DMS53 treated with DMSO at 0.1 percent for 48 hours (cell line): ENCODE measurements around the gene ERICH6.
A peak's percentile ranks its signal among the peaks of the same experiment; 100 is the strongest.

Experiments used
- DNase-seq: peaks from one replicate; lab custom pipeline; 2025; ENCODE audit not compliant: unreplicated experiment; lab: John Stamatoyannopoulos, UW

ERICH6 gene

GRCh38 chr3:150703756-150704344 is at the start of gene ERICH6:
ERICH6 (minus strand) TSS chr3:150703920; CDS start chr3:150703898, 22 bp downstream.
- peak; percentile 68 for DNase-seq

- DNase-seq = peak; percentile 49
Observed at GRCh38 chr3:150751781-150752263, 48.1 kb upstream of the ERICH6 start.

DNA sequence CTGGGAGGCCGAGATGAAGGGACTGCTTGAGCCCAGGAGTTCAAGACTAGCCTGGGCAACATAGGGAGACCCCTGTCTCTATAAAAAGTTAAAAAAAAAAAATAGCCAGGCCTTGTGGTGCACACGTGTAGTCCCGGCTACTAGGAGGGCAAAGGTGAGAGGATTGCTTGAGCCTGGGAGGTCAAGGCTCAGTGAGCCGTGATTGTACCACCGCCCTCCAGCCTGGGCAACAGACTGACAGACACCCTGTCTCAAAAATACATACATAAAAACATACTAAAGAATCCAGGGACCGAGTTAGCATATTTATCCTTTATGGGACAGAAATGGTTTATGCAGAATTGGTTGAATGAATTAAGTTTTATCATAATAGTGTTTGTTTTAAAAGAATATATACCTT is 45.5 kb upstream of the ERICH6 start:
- no peak for DNase-seq

- no peak for DNase-seq
Observed at GRCh38 chr3:150748684-150749047, 44.9 kb upstream of the ERICH6 start.

- peak; percentile 13 for DNase-seq
Observed at GRCh38 chr3:150747886-150748683, 44.4 kb upstream of the ERICH6 start.

DNA sequence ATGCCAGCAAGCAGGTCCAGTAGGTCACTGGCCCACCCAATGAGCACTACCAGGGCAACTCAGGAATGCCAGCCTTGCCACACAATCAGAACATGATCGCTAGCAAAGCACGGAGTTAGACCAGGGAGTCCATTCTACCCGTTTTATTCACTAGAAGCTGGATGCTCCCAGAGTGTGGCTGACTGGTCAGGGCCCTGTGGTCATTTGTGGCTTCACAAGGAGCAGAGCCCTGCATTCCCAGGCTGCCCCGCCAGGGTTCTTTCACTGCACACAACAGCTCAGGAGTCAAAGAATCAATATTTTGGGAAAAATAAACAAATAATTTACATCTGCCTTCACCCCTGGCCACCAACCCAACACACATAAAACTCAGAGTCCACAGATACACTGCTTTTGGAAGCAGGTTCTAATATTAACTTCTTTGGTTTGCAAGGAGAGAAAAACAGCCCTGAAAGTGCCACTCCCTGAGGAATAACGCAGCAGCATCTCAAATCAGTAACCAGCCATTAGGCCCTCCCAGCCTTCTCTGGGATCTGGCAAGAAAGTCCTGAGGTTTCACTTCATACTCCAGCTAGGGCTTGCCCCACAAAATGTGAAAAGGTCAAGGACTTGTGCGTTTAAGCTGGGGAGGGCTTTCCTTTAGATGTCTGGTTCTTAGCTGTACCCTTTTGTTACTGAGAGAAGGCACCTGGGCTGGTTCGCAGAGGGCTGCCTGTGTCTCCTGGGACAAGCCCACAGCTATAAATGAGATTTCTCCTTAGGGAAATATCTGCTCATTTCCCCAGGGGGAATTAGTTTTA is 43.3 kb upstream of the ERICH6 start:
- no peak for DNase-seq

DNA sequence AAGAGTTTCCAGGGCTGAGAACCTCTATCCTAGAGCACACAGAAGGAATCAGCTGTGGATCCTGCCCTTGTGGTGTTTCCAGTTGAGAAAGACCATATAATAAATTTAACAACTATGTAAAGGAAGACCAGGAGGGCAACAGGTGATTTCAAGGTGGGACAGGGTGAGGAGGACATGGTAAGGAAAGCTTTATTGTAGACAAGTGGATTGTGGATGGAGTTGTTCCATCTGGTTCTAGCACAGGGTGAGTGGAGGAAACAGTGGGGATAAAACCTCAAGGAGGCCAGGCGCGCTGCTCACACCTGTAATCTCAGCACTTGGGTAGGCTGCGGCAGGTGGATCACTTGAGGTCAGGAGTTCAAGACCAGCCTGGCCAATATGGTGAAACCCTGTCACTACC is 42.1 kb upstream of the ERICH6 start:
- no peak for DNase-seq

GRCh38 chr3:150744919-150745211 is 41.1 kb upstream of the ERICH6 start:
- DNase-seq = no peak

GRCh38 chr3:150744041-150744918 is 40.6 kb upstream of the ERICH6 start:
- no peak for DNase-seq

DNA sequence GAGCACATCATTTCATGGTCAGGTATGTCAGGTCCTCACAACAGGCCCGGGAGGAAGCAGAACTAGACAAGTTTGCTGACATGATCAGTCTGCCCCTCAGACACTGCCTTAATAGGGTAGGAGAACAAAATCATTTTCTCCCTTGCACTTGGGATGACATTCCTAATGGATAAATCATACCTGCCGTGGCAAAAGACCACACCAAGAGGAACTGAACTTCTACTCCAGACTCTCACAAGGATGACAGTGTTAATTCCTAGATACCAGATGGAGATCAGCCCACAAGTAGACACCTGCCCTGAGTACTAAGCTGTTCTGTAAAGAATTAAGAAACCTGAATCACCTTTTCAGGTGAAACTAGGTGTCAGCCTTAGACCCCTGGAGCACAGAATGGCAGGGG is 39.8 kb upstream of the ERICH6 start:
- no peak for DNase-seq

GRCh38 chr3:150742679-150743078 is 39.0 kb upstream of the ERICH6 start:
- DNase-seq = no peak

GRCh38 chr3:150742141-150742523 is 38.4 kb upstream of the ERICH6 start:
- DNase-seq = no peak

- DNase-seq = no peak
Observed at GRCh38 chr3:150741497-150742140, 37.9 kb upstream of the ERICH6 start.

- DNase-seq = no peak
Observed at GRCh38 chr3:150740733-150741496, 37.2 kb upstream of the ERICH6 start.

GRCh38 chr3:150739877-150740645 is 36.3 kb upstream of the ERICH6 start:
- no peak for DNase-seq

GRCh38 chr3:150739200-150739863 is 35.6 kb upstream of the ERICH6 start:
- DNase-seq = no peak

- no peak for DNase-seq
Observed at GRCh38 chr3:150738688-150739087, 35.0 kb upstream of the ERICH6 start.

GRCh38 chr3:150737874-150738679 is 34.4 kb upstream of the ERICH6 start:
- DNase-seq = no peak
